Kidney (tissue), 14 donors: ENCODE results near the gene ARMC5. TPM values are rescaled to one million over a fixed set of nuclear protein-coding genes. Genes with fewer than 3 reads are reported as not detected.
"Not testable (repeated sequence)": the region's sequence is repeated elsewhere in the genome, so short reads cannot be mapped to it uniquely, and the experiment has no call there.

Experiments used
- DNase-seq, 5 donors: peaks; one replicate each; pipeline ENCODE4 v3.0.0-alpha.2; 2013 to 2020
- FAIRE-seq: peaks from 2 replicates; lab custom pipeline; 2012; peaks lifted over from hg19 to GRCh38; lab: Jason Lieb, UNC
- H3K27ac ChIP-seq, 2 donors: one replicate each; pipeline ENCODE4 v1.7.0; 2013; ENCODE audit warnings: low read depth in 2 of 2, low read length in 2 of 2, inconsistent platforms in 1 of 2
- H3K27me3 ChIP-seq: one replicate; pipeline ENCODE4 v1.7.1; 2013; ENCODE audit warnings: low read length, inconsistent platforms; ENCODE audit not compliant: control insufficient read depth, insufficient read depth
- H3K36me3 ChIP-seq, 3 donors: one replicate each; pipeline versions ENCODE4 v1.7.0 to v1.7.1; 2013; ENCODE audit warnings: low read length in 3 of 3, control low read depth in 1 of 3, inconsistent platforms in 1 of 3; ENCODE audit not compliant: insufficient read depth in 3 of 3, control insufficient read depth in 2 of 3
- H3K4me1 ChIP-seq, 3 donors: one replicate each; pipeline versions ENCODE4 v1.7.0 to v1.7.1; 2013; ENCODE audit warnings: low read length in 3 of 3, inconsistent platforms in 1 of 3, low read depth in 1 of 3; ENCODE audit not compliant: control insufficient read depth in 2 of 3, insufficient read depth in 2 of 3
- H3K4me3 ChIP-seq, 3 donors: one replicate each; pipeline versions ENCODE4 v1.7.0 to v1.8.1; 2013; ENCODE audit warnings: low read length in 3 of 3, control low read depth in 1 of 3, inconsistent platforms in 1 of 3
- H3K9ac ChIP-seq, 3 donors: one replicate each; pipeline versions ENCODE4 v1.7.0 to v1.7.1; 2013; ENCODE audit warnings: low read length in 3 of 3, control low read depth in 1 of 3, inconsistent platforms in 1 of 3
- H3K9me3 ChIP-seq, 3 donors: one replicate each; pipeline versions ENCODE4 v1.7.0 to v1.7.1; 2013; ENCODE audit warnings: low read length in 3 of 3, control low read depth in 1 of 3, inconsistent platforms in 1 of 3; ENCODE audit not compliant: control insufficient read depth in 2 of 3, insufficient read depth in 1 of 3
- intact Hi-C: fragments of 100-400 bp; cut with DNase I; formaldehyde crosslinking; loops from one replicate; pipeline ENCODE4 v1.11.1; 2022
- polyA plus RNA-seq: library from polyadenylated mRNA; stranded (reverse); fragments of 350-450 nt; fragmentation: Illumina TruSeq; extraction: RNeasy Lipid Tissue Mini Kit (QIAGEN cat#74804); gene quantifications from one replicate; pipeline ENCODE4 v1.2.3, GENCODE V29; 2014; ENCODE audit warnings: low read depth, low replicate concordance; ENCODE audit not compliant: insufficient read depth
- total RNA-seq: library from RNA; stranded (reverse); fragmentation: NEBNext Ultra II Directional; extraction: Animal tissue kit (Norgen Biotek cat#: 25700); gene quantifications from one replicate; pipeline ENCODE4 v1.2.1, GENCODE V29; 2021
- TF ChIP-seq, protein P1 (sequence below): IDR thresholded peaks from 3 replicates; pipeline ENCODE4 v1.5.1; 2012; ENCODE audit warnings: mild to moderate bottlenecking, moderate library complexity, borderline replicate concordance; ENCODE audit not compliant: insufficient read depth; ENCODE audit errors: extremely low read depth
- donor health status: control.
- donor health status: control.
- donor health status: control.
- donor health status: control.
- donor health status: control.
- donor health status: DM: yes; HTN: yes; CAD: no.
- donor health status: Normal renal cell carcinoma (clear cell type).

The ARMC5 gene
- total and polyA plus RNA-seq, 2 donors from 2014 or later: 9.6 to 10.9 TPM

DNA sequence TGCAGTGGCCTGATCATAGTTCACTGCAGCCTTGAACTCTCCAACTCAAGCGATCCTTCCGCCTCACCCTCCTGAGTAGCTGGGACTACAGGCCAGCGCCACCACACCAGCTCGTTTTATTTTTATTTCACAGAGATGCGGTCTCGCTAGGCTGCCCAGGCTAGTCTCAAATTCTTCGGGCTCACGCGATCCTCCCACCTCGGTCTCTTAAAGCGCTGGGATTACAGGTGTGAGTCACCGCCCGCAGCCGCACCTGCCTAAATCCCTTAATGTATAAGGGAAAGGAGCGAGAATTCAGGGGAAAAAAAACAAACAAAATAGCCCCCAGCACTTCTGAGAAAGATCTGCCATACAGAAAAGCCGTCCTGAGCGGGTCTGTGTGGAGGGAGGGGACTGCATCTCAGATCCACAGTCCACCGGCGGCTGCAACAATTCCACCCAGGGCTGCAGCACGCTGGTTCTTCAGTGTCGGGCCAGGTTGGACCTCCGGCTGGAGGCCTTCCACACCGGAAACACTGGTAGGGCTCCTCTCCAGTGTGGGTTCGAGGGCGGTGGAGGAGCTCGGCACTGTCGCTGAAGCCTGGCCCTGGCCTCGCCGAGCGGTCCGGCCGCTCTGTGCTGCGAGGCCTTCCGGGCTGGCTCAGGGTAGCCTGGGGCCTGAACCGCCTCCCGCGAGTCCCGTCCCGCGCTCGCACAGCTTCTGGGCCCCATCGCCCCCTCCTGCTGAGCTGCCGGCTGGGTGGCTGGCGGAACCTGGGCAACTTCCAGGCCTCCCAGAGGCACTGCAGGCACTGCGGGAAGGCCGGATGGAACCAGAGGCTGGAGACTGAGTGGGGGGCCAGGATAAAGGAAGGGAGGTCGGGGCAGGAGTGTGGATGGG is 23.7 kb upstream of the ARMC5 start:
- peak in 1 of 5 donors; percentile 31 for DNase-seq
- no peak for FAIRE-seq
- no peak overlapping the region for H3K4me3 ChIP-seq
- H3K4me1 ChIP-seq: no peaks in the 10 kb centered on the region
- no peaks in the 10 kb centered on the region for H3K36me3 ChIP-seq
- H3K9ac ChIP-seq: no peak overlapping the region
- TF ChIP-seq, protein P1, sequence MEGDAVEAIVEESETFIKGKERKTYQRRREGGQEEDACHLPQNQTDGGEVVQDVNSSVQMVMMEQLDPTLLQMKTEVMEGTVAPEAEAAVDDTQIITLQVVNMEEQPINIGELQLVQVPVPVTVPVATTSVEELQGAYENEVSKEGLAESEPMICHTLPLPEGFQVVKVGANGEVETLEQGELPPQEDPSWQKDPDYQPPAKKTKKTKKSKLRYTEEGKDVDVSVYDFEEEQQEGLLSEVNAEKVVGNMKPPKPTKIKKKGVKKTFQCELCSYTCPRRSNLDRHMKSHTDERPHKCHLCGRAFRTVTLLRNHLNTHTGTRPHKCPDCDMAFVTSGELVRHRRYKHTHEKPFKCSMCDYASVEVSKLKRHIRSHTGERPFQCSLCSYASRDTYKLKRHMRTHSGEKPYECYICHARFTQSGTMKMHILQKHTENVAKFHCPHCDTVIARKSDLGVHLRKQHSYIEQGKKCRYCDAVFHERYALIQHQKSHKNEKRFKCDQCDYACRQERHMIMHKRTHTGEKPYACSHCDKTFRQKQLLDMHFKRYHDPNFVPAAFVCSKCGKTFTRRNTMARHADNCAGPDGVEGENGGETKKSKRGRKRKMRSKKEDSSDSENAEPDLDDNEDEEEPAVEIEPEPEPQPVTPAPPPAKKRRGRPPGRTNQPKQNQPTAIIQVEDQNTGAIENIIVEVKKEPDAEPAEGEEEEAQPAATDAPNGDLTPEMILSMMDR: no peak
- intact Hi-C loops: no loop called here
- H3K27me3 ChIP-seq: no peaks in the 10 kb centered on the region
- H3K9me3 ChIP-seq: no peaks in the 10 kb centered on the region
- no peak overlapping the region for H3K27ac ChIP-seq

GRCh38 chr16:31436221-31437045 is 22.9 kb upstream of the ARMC5 start:
- TF ChIP-seq, protein P1: no peak
- FAIRE-seq (no peak), DNase-seq (peak in 1 of 5 donors; percentile 69)
- Histone ChIP-seq H3K27ac (no peak overlapping the region), H3K9me3 (no peaks in the 10 kb centered on the region), H3K4me3 (no peak overlapping the region), H3K9ac (no peak overlapping the region), H3K27me3 (no peaks in the 10 kb centered on the region), H3K36me3 (no peaks in the 10 kb centered on the region), H3K4me1 (no peaks in the 10 kb centered on the region)
- intact Hi-C loops: no loop called here

GRCh38 chr16:31438414-31438813 is 20.9 kb upstream of the ARMC5 start:
- TF ChIP-seq, protein P1: no peak
- intact Hi-C loops: no loop called here
- Histone ChIP-seq H3K9ac (no peak overlapping the region), H3K27ac (no peak overlapping the region), H3K9me3 (no peaks in the 10 kb centered on the region), H3K4me1 (no peaks in the 10 kb centered on the region), H3K36me3 (no peaks in the 10 kb centered on the region), H3K27me3 (no peaks in the 10 kb centered on the region), H3K4me3 (no peak overlapping the region)
- DNase-seq (no peak), FAIRE-seq (no peak)

- H3K27ac ChIP-seq, DNase-seq, H3K9me3 ChIP-seq, H3K4me3 ChIP-seq, intact Hi-C loops, H3K4me1 ChIP-seq, H3K9ac ChIP-seq, H3K36me3 ChIP-seq, H3K27me3 ChIP-seq, FAIRE-seq: not testable (repeated sequence)
Observed at GRCh38 chr16:31439023-31439422, 20.3 kb upstream of the ARMC5 start.
